Hepatocyte (in vitro differentiated cells): Measurements from ENCODE around the gene MEIOSIN. TPM values are rescaled to one million over a fixed set of nuclear protein-coding genes. Genes with fewer than 3 reads are reported as not detected.
A peak's percentile ranks its signal among the peaks of the same experiment; 100 is the strongest.

Experiments
- DNase-seq: peaks from one replicate; pipeline ENCODE4 v3.0.0-alpha.2; 2016; ENCODE audit warnings: low spot score
- H2AFZ ChIP-seq: fragments of 200-600 bp; sonication (generic); 2 replicates; pipeline ENCODE4 v1.6.0; 2016; ENCODE audit warnings: antibody characterized with exemption, mild to moderate bottlenecking
- H3K27ac ChIP-seq: fragments of 200-600 bp; sonication (generic); 2 replicates; pipeline ENCODE4 v1.5.1; 2016; ENCODE audit warnings: mild to moderate bottlenecking
- H3K27me3 ChIP-seq: fragments of 200-600 bp; sonication (generic); 2 replicates; pipeline ENCODE4 v1.6.1; 2016
- H3K36me3 ChIP-seq: fragments of 200-600 bp; sonication (generic); replicated peaks from 2 replicates; pipeline ENCODE4 v1.5.1; 2016; ENCODE audit warnings: low read depth; ENCODE audit not compliant: insufficient read depth
- H3K4me1 ChIP-seq: fragments of 200-600 bp; sonication (generic); 2 replicates; pipeline ENCODE4 v1.5.1; 2016; ENCODE audit warnings: mild to moderate bottlenecking, moderate library complexity; ENCODE audit not compliant: insufficient read depth
- H3K4me2 ChIP-seq: fragments of 200-600 bp; sonication (generic); 2 replicates; pipeline ENCODE4 v1.6.0; 2016
- H3K4me3 ChIP-seq: fragments of 200-600 bp; sonication (generic); 2 replicates; pipeline ENCODE4 v1.5.1; 2016; ENCODE audit warnings: mild to moderate bottlenecking
- H3K79me2 ChIP-seq: fragments of 200-600 bp; sonication (generic); 2 replicates; pipeline ENCODE4 v1.6.0; 2017; ENCODE audit warnings: mild to moderate bottlenecking
- H3K9me2 ChIP-seq: fragments of 200-600 bp; sonication (generic); replicated peaks from 2 replicates; pipeline ENCODE4 v1.6.0; 2017; ENCODE audit warnings: mild to moderate bottlenecking; ENCODE audit not compliant: insufficient read depth
- H3K9me3 ChIP-seq: fragments of 200-600 bp; sonication (generic); 2 replicates; pipeline ENCODE4 v1.5.1; 2016; ENCODE audit warnings: low read depth, mild to moderate bottlenecking
- H4K20me1 ChIP-seq: fragments of 200-600 bp; sonication (generic); 2 replicates; pipeline ENCODE4 v1.6.0; 2016; ENCODE audit warnings: mild to moderate bottlenecking; ENCODE audit not compliant: insufficient read depth, poor library complexity, severe bottlenecking
- EZH2 ChIP-seq: fragments of 200-600 bp; sonication (generic); IDR thresholded peaks from 2 replicates; pipeline ENCODE4 v1.6.1; 2016; ENCODE audit warnings: antibody characterized with exemption, mild to moderate bottlenecking, borderline replicate concordance
- EZH2phosphoT487 ChIP-seq: fragments of 200-600 bp; sonication (generic); IDR thresholded peaks from one replicate; pipeline ENCODE4 v1.6.1; 2018; ENCODE audit warnings: antibody characterized with exemption, mild to moderate bottlenecking, low read depth, moderate library complexity; ENCODE audit not compliant: unreplicated experiment, severe bottlenecking
- WGBS: methylation state at CpG from one replicate; pipeline ENCODE4 v1.1.6; 2016; ENCODE audit warnings: low lambda C conversion rate; ENCODE audit errors: missing lambda C conversion rate; 5-methylcytosine and 5-hydroxymethylcytosine counted together
- polyA plus RNA-seq: library from polyadenylated mRNA; unstranded; fragments of >200 nt; fragmentation: Nextera tagmentation; extraction: Ambion mirVana; gene quantifications from 2 replicates; pipeline ENCODE4 v1.2.1, GENCODE V29; 2016
- total RNA-seq: library from RNA; depleted of rRNA; stranded (reverse); fragments of >200 nt; gene quantifications from 2 replicates; pipeline ENCODE4 v1.2.3, GENCODE V29; 2014
- TF ChIP-seq, protein P1 (sequence below): fragments of 200-600 bp; sonication (generic); IDR thresholded peaks from 2 replicates; pipeline ENCODE4 v1.5.1; 2016; ENCODE audit warnings: antibody characterized with exemption, mild to moderate bottlenecking; ENCODE audit not compliant: poor library complexity

MEIOSIN gene
- total and polyA plus RNA-seq, 2 experiments from 2014 or later: not detected

DNA sequence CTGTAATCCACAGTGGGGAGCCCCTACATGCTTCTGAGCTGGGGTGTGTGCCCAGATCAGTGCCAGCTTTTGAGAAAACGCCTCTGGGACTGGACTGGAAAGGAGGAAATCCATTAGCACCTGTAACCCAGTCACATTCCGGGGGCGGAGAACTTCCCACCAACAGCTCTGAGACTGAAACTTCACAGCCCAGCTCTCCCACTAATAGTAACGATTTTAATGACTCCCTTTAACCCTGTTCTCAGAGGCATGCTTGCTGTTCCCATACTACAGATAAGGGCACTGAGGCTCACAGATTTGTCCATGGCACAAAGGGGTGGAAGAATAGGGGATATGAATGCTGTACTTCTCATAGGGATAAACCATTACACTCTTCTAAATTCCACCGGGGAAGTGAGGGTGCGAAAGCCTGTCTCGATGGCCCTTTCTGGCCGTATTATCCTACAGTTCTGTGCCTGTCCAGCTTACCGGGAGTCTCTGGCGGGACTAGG is 3.4 kb upstream of the MEIOSIN start:
- peak overlapping the region; percentile 61 for H3K27ac ChIP-seq
- H3K36me3 ChIP-seq: no peaks in the 10 kb centered on the region
- TF ChIP-seq, protein P1, sequence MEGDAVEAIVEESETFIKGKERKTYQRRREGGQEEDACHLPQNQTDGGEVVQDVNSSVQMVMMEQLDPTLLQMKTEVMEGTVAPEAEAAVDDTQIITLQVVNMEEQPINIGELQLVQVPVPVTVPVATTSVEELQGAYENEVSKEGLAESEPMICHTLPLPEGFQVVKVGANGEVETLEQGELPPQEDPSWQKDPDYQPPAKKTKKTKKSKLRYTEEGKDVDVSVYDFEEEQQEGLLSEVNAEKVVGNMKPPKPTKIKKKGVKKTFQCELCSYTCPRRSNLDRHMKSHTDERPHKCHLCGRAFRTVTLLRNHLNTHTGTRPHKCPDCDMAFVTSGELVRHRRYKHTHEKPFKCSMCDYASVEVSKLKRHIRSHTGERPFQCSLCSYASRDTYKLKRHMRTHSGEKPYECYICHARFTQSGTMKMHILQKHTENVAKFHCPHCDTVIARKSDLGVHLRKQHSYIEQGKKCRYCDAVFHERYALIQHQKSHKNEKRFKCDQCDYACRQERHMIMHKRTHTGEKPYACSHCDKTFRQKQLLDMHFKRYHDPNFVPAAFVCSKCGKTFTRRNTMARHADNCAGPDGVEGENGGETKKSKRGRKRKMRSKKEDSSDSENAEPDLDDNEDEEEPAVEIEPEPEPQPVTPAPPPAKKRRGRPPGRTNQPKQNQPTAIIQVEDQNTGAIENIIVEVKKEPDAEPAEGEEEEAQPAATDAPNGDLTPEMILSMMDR: no peak
- TF ChIP-seq EZH2 (no peak), EZH2phosphoT487 (no peak)
- H3K79me2 ChIP-seq: peaks cover 58% of the 10 kb centered on the region
- DNase-seq: peak; percentile 27
- H3K4me3 ChIP-seq: peak overlapping the region; percentile 70
- H3K9me3 ChIP-seq: no peaks in the 10 kb centered on the region
- peak overlapping the region; percentile 91 for H3K4me2 ChIP-seq
- no peaks in the 10 kb centered on the region for H4K20me1 ChIP-seq
- H3K4me1 ChIP-seq: peaks cover 9% of the 10 kb centered on the region
- no peaks in the 10 kb centered on the region for H3K9me2 ChIP-seq
- H3K27me3 ChIP-seq: no peaks in the 10 kb centered on the region
- H2AFZ ChIP-seq: peak overlapping the region; percentile 49
- 5% methylated on average over 10 of the region's 10 CpGs for WGBS

DNA sequence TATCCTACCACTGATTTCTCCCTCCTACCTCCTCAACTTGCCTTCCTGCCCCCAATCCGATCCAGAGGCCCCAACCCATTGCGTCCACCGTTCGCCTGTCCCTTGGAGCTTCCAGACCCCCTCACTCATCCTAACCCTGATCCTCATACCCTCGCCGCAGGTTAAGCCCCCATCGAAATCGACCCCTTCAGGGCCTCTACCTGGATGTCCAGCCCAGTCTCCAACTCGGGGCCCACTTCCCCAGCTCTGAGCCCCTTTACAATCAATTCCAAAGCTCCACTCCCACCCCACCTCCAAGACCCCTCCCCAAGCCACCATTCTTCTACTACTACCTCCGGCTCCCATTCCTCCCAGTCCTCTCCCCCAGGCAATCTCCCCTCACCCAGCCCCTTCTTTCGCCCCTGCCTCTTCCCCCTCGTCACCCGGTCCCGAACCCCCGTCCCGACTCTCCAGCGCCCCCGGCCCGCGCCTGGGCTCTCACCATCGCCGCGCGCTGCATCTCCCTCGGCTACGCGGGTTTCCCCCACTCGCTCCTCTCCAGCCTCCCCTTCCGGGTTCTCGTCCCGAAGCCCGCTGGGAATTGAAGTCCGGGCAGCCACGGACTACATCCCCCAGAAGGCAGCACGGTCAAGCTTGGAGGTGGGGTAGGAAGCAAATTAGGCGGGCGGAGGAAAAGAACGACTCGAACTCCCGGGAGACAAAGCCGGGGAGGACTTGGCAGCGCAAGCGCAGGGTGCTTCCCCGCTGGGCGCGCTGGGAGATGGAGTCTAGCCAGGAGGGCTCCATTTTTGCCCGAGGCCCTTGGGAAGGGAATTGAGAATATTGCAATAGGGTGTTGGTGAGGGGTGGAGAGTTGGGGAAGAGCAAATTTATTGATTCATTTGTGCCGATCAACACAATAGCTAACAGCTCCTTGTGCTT is 2.6 kb upstream of the MEIOSIN start, which contains the start of gene FBXO46:
Gene FBXO46, minus strand, starts transcription at position 529 of the 921 bp plus-strand sequence. CDS start 17,401 bp downstream, outside the sequence.
- Histone ChIP-seq H3K27me3 (no peaks in the 10 kb centered on the region), H3K4me3 (peak within 1 kb of the TSS; percentile 70), H4K20me1 (no peaks in the 10 kb centered on the region), H3K4me1 (peaks cover 9% of the 10 kb centered on the region), H3K9me3 (no peaks in the 10 kb centered on the region), H3K27ac (peak within 1 kb of the TSS; percentile 61), H3K36me3 (no peaks in the 10 kb centered on the region), H3K79me2 (peaks cover 50% of the 10 kb centered on the region), H2AFZ (peak within 1 kb of the TSS; percentile 49), H3K4me2 (peak within 1 kb of the TSS; percentile 91), H3K9me2 (no peaks in the 10 kb centered on the region)
- TF ChIP-seq, protein P1: peak; percentile 12
- TF ChIP-seq EZH2phosphoT487: no peak
- WGBS: 2% methylated on average over 37 of the region's 48 CpGs
- DNase-seq: peak; percentile 98

DNA sequence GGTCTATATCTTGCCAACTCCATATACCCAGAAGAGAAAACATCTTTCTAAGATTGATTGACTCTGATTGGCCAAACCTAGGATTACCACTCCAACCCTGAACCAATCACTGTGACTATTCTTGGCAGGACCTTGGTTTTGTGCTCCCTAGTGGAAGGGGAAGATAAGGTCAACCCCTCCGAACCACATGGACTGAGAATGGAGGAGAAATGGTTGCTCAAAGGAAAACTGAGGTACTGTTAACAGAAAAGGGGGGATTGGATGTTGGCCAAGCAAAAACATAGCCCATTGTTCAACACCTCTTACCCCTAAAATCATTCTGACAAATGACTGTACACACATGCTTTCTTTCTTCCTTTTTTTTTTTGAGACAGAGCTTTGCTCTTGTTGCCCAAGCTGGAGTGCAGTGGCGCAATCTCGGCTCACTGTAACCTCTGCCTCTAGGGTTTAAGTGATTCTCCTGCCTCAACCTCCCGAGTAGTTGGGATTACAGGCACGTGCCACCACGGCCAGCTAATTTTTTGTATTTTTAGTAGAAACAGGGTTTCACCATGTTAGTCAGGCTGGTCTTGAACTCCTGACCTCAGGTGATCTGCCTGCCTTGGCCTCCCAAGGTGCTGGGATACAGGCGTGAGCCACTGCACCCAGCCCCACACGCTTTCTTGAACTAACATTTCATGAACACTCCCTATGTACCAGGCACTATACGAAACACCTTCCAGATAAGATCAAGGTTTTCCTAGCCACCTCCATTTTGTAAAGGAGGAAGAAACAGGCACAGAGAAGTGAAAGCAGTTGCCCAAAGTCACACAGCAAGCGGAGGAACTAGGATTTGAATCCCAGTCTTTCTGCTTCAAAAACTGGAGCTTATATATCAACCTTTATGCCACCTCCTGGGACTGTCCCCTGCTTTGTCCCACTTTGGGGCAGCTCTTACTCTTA is 6.5 kb downstream of the MEIOSIN start:
- no peaks in the 10 kb centered on the region for H3K9me2 ChIP-seq
- H3K27ac ChIP-seq: no peak overlapping the region
- no peak for DNase-seq
- no peak overlapping the region for H3K4me2 ChIP-seq
- no peaks in the 10 kb centered on the region for H3K4me1 ChIP-seq
- WGBS: 87% methylated on average over 10 of the region's 10 CpGs
- no peak overlapping the region for H3K4me3 ChIP-seq
- H3K9me3 ChIP-seq: no peaks in the 10 kb centered on the region
- TF ChIP-seq EZH2 (no peak), EZH2phosphoT487 (no peak)
- TF ChIP-seq, protein P1: no peak
- H3K36me3 ChIP-seq: no peaks in the 10 kb centered on the region
- H3K79me2 ChIP-seq: no peaks in the 10 kb centered on the region
- no peak overlapping the region for H2AFZ ChIP-seq
- H3K27me3 ChIP-seq: no peaks in the 10 kb centered on the region
- H4K20me1 ChIP-seq: no peaks in the 10 kb centered on the region
